HCT116 (cell line): ENCODE data around the gene TBC1D16.

Experiments
- EZH2 ChIP-seq: fragments of 200-600 bp; sonication (generic); IDR thresholded peaks from 2 replicates; pipeline ENCODE4 v1.6.1; 2017; ENCODE audit warnings: antibody characterized with exemption, mixed run types
- EZH2phosphoT487 ChIP-seq: fragments of 200-600 bp; IDR thresholded peaks from 2 replicates; pipeline ENCODE4 v1.6.1; 2018; ENCODE audit warnings: antibody characterized with exemption, borderline replicate concordance
- MAX ChIP-seq: IDR thresholded peaks from 2 replicates; pipeline ENCODE4 v1.6.1; 2012
- POLR2A ChIP-seq: IDR thresholded peaks from 2 replicates; pipeline ENCODE4 v1.7.0; 2011; ENCODE audit warnings: borderline replicate concordance; ENCODE audit not compliant: insufficient read depth, insufficient read length; ENCODE audit errors: extremely low read depth
- SIN3A ChIP-seq: IDR thresholded peaks from 2 replicates; pipeline ENCODE4 v1.6.1; 2012; ENCODE audit warnings: low read depth
- YY1 ChIP-seq: IDR thresholded peaks from 2 replicates; pipeline ENCODE4 v1.6.1; 2011; ENCODE audit warnings: low read length, low read depth, moderate library complexity, mild to moderate bottlenecking; ENCODE audit not compliant: insufficient replicate concordance; ENCODE audit errors: extremely low read depth
- ZFX ChIP-seq: fragments of 450-650 bp; IDR thresholded peaks from 2 replicates; pipeline ENCODE4 v1.6.1; 2017
- ZNF274 ChIP-seq: fragments of 200-500 bp; sonication (Bioruptor generic); IDR thresholded peaks from 2 replicates; pipeline ENCODE4 v1.6.1; 2014; ENCODE audit warnings: mild to moderate bottlenecking, low read depth, low read length, inconsistent platforms
- TF ChIP-seq, protein P1 (sequence below), 3 experiments: fragments of 200-600 bp in 1 of 3; sonication (generic) in 1 of 3; IDR thresholded peaks in 2 of 3; conservative IDR thresholded peaks in 1 of 3; 2 replicates each; pipeline ENCODE4 v1.5.1; 2012 to 2017; ENCODE audit warnings: low read depth in 2 of 3, low read length in 2 of 3, antibody characterized with exemption in 1 of 3, borderline replicate concordance in 1 of 3, control low read depth in 1 of 3, mild to moderate bottlenecking in 1 of 3, mixed read lengths in 1 of 3, mixed run types in 1 of 3, moderate library complexity in 1 of 3; ENCODE audit not compliant: insufficient read depth in 1 of 3
- TF ChIP-seq, protein P2 (sequence below): IDR thresholded peaks from 2 replicates; pipeline ENCODE4 v1.6.1; 2012; ENCODE audit warnings: low read depth

DNA sequence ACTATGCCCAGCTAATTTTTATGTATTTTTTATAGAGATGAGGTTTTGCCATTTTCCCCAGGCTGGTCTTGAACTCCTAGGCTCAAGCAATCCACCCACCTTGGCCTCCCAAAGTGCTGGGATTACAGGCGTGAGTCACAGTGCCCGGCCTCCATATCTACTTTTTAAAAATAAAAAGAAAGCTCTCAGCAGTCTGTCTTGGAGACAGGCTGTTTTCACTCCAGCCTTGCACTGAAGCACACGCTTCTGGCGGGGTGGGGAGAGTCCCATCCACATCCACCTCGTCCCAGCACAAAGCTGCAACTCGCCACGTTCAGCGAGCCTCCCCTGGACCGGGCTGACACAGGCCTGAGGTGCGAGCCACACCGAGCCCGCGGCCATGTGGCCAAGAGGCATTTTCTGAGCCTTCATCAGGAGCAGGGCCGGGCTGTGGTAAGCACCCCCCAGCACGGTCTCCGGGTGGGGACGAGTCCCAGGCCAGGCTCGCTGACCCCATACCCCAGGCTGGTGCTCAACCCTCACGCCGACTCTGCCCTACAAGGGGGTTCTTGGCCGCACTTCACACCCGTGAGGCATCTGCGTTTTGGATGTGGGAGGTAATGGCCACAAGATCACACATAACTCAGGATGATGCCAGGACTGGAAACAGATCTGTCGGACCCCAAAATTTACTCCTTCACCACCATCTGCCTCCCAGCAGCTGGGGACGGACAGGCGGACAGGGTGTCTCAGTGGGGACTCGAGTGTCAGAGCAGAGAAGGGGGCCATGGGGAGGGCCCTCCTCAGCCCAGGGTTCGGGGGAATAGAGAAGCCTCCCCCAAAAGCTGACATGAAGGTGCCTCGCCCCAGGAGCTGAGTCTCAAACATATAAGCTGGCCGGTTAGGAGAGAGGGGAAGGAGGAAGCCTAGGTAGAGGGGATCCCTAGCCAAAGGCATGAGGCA lies 28.6 kb downstream of the TBC1D16 start:
- TF ChIP-seq, protein P1, sequence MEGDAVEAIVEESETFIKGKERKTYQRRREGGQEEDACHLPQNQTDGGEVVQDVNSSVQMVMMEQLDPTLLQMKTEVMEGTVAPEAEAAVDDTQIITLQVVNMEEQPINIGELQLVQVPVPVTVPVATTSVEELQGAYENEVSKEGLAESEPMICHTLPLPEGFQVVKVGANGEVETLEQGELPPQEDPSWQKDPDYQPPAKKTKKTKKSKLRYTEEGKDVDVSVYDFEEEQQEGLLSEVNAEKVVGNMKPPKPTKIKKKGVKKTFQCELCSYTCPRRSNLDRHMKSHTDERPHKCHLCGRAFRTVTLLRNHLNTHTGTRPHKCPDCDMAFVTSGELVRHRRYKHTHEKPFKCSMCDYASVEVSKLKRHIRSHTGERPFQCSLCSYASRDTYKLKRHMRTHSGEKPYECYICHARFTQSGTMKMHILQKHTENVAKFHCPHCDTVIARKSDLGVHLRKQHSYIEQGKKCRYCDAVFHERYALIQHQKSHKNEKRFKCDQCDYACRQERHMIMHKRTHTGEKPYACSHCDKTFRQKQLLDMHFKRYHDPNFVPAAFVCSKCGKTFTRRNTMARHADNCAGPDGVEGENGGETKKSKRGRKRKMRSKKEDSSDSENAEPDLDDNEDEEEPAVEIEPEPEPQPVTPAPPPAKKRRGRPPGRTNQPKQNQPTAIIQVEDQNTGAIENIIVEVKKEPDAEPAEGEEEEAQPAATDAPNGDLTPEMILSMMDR (IDR thresholded peaks at IDR 0.05 in 2 of 3, conservative IDR thresholded peaks at IDR 0.05 in 1 of 3; ENCODE audit: borderline replicate concordance in 1 of 3, insufficient read depth in 1 of 3, low read depth in 2 of 3, low read length in 2 of 3), result no peak
- no peak for TF ChIP-seq POLR2A
- TF ChIP-seq EZH2, result no peak
- TF ChIP-seq, protein P2, sequence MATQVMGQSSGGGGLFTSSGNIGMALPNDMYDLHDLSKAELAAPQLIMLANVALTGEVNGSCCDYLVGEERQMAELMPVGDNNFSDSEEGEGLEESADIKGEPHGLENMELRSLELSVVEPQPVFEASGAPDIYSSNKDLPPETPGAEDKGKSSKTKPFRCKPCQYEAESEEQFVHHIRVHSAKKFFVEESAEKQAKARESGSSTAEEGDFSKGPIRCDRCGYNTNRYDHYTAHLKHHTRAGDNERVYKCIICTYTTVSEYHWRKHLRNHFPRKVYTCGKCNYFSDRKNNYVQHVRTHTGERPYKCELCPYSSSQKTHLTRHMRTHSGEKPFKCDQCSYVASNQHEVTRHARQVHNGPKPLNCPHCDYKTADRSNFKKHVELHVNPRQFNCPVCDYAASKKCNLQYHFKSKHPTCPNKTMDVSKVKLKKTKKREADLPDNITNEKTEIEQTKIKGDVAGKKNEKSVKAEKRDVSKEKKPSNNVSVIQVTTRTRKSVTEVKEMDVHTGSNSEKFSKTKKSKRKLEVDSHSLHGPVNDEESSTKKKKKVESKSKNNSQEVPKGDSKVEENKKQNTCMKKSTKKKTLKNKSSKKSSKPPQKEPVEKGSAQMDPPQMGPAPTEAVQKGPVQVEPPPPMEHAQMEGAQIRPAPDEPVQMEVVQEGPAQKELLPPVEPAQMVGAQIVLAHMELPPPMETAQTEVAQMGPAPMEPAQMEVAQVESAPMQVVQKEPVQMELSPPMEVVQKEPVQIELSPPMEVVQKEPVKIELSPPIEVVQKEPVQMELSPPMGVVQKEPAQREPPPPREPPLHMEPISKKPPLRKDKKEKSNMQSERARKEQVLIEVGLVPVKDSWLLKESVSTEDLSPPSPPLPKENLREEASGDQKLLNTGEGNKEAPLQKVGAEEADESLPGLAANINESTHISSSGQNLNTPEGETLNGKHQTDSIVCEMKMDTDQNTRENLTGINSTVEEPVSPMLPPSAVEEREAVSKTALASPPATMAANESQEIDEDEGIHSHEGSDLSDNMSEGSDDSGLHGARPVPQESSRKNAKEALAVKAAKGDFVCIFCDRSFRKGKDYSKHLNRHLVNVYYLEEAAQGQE, result no peak
- no peak for TF ChIP-seq ZFX
- no peak for TF ChIP-seq ZNF274
- TF ChIP-seq MAX, result no peak
- TF ChIP-seq SIN3A, result no peak
- TF ChIP-seq EZH2phosphoT487, result no peak
- no peak for TF ChIP-seq YY1
